ENCODE data around the gene ZNF558.
"Not testable (repeated sequence)": the region's sequence is repeated elsewhere in the genome, so short reads cannot be mapped to it uniquely, and the experiment has no call there.

Gene ZNF558

GRCh38 chr19:8794823-8795222 lies 37.3 kb downstream of the ZNF558 start:
- DNase-seq = no peak

DNA sequence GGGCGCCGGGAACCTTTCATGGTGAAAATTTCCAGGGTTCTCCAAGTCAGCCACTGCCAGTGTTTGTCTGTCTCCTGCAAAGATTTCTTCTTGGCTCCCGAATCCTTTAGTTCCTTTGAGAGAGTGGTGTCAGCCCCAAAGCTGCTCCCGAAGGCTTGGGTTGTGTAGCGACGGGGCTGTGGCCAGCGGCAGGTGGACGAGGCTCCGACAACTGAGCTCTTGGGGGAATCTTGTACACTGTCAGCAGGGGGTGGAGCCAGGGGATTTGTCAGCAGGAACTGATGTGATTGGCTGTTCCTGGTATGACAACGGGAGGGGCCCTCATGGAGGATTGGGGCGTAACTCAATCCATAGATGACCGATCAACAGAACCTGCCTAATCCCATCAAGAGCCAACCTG lies 58.5 kb downstream of the ZNF558 start:
- not testable (repeated sequence) for DNase-seq

DNA sequence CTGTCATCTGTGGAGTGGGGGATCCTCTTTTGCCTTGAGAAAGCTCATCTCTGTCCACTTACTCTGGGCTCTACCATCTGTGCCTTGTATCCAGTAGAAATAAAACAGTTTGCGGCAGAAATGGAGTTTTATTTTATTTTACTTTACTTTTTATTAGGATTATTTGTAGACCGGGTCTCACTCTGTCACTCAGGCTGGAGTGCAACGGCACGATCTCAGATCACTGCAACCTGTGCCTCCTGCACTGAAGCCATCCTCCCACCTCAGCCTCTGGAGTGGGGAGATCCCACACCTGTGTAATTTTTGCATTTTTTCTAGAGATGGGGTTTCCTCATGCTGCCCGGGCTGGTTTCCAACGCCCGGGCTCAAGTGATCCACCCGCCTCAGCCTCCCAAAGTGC lies 62.8 kb downstream of the ZNF558 start:
- DNase-seq = not testable (repeated sequence)

DNA sequence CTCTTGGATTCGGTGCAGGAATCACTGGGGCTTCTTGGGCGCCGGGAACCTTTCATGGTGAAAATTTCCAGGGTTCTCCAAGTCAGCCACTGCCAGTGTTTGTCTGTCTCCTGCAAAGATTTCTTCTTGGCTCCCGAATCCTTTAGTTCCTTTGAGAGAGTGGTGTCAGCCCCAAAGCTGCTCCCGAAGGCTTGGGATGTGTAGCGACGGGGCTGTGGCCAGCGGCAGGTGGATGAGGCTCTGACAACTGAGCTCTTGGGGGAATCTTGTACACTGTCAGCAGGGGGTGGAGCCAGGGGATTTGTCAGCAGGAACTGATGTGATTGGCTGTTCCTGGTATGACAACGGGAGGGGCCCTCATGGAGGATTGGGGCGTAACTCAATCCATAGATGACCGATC lies 64.8 kb downstream of the ZNF558 start:
- not testable (repeated sequence) for DNase-seq
